Measurements from ENCODE around the gene FOXO1.

FOXO1 gene

GRCh38 chr13:40527914-40528313 is 138.5 kb downstream of the FOXO1 start:
- in situ Hi-C loops (cut with HindIII; ENCODE audit: low pct_ligation_motif_present, low sequenced_read_pairs): no loop called here
- TF ChIP-seq, protein P1, sequence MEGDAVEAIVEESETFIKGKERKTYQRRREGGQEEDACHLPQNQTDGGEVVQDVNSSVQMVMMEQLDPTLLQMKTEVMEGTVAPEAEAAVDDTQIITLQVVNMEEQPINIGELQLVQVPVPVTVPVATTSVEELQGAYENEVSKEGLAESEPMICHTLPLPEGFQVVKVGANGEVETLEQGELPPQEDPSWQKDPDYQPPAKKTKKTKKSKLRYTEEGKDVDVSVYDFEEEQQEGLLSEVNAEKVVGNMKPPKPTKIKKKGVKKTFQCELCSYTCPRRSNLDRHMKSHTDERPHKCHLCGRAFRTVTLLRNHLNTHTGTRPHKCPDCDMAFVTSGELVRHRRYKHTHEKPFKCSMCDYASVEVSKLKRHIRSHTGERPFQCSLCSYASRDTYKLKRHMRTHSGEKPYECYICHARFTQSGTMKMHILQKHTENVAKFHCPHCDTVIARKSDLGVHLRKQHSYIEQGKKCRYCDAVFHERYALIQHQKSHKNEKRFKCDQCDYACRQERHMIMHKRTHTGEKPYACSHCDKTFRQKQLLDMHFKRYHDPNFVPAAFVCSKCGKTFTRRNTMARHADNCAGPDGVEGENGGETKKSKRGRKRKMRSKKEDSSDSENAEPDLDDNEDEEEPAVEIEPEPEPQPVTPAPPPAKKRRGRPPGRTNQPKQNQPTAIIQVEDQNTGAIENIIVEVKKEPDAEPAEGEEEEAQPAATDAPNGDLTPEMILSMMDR (IDR thresholded peaks at IDR 0.05; ENCODE audit: low read depth, low read length, missing control alignments): no peak
- Histone ChIP-seq H3K27ac (no peak overlapping the region), H3K4me3 (ENCODE audit: low read depth, low read length) (no peak overlapping the region), H3K36me3 (replicated peaks) (no peaks in the 10 kb centered on the region), H3K27me3 (replicated peaks) (no peaks in the 10 kb centered on the region)
- no peak for DNase-seq

DNA sequence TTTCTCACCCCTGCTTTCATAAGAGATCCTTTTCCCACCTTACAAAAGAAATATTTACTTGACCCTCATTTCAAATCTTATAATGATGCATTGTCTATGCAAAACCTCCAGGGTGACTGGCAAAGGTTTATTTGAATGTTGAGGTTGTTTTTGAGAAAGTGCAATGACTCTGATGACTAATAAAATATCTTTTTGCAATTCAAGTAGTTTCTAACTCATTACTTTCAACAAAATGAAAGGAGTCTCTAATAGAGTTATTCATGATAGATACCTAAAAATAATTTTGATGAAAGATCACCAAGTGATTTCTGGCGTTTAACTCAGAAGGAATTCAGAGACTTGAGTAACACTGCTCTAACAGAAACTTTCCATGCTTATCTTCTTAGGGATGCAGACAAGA is 144.2 kb downstream of the FOXO1 start:
- H3K36me3 ChIP-seq (replicated peaks): no peaks in the 10 kb centered on the region
- no peak overlapping the region for H3K27ac ChIP-seq
- DNase-seq: no peak
- H3K4me3 ChIP-seq (ENCODE audit: low read depth, low read length): no peak overlapping the region
- no peaks in the 10 kb centered on the region for H3K27me3 ChIP-seq (replicated peaks)
- TF ChIP-seq, protein P1 (IDR thresholded peaks at IDR 0.05; ENCODE audit: low read depth, low read length, missing control alignments): no peak
- in situ Hi-C loops (cut with HindIII; ENCODE audit: low pct_ligation_motif_present, low sequenced_read_pairs): no loop called here

- TF ChIP-seq, protein P1 (IDR thresholded peaks at IDR 0.05; ENCODE audit: low read depth, low read length, missing control alignments): no peak
- no peak for DNase-seq
- no peak overlapping the region for H3K4me3 ChIP-seq (ENCODE audit: low read depth, low read length)
- no peaks in the 10 kb centered on the region for H3K36me3 ChIP-seq (replicated peaks)
- no peak overlapping the region for H3K27ac ChIP-seq
- no peaks in the 10 kb centered on the region for H3K27me3 ChIP-seq (replicated peaks)
- in situ Hi-C loops (cut with HindIII; ENCODE audit: low pct_ligation_motif_present, low sequenced_read_pairs): no loop called here
Measured at GRCh38 chr13:40520916-40521315, 145.5 kb downstream of the FOXO1 start.

GRCh38 chr13:40519637-40520036 is 146.8 kb downstream of the FOXO1 start:
- Histone ChIP-seq H3K4me3 (ENCODE audit: low read depth, low read length) (no peak overlapping the region), H3K36me3 (replicated peaks) (no peaks in the 10 kb centered on the region), H3K27ac (no peak overlapping the region), H3K27me3 (replicated peaks) (no peaks in the 10 kb centered on the region)
- DNase-seq: no peak
- TF ChIP-seq, protein P1 (IDR thresholded peaks at IDR 0.05; ENCODE audit: low read depth, low read length, missing control alignments): no peak
- in situ Hi-C loops (cut with HindIII; ENCODE audit: low pct_ligation_motif_present, low sequenced_read_pairs): no loop called here

GRCh38 chr13:40518481-40518882 is 148.0 kb downstream of the FOXO1 start:
- no peak for DNase-seq
- TF ChIP-seq, protein P1 (IDR thresholded peaks at IDR 0.05; ENCODE audit: low read depth, low read length, missing control alignments): no peak
- no peak overlapping the region for H3K4me3 ChIP-seq (ENCODE audit: low read depth, low read length)
- in situ Hi-C loops (cut with HindIII; ENCODE audit: low pct_ligation_motif_present, low sequenced_read_pairs): no loop called here
- no peaks in the 10 kb centered on the region for H3K27me3 ChIP-seq (replicated peaks)
- no peak overlapping the region for H3K27ac ChIP-seq
- H3K36me3 ChIP-seq (replicated peaks): no peaks in the 10 kb centered on the region
